Heart left ventricle (tissue), 16 donors: ENCODE data around the gene ZNF804B. TPM values are rescaled to one million over a fixed set of nuclear protein-coding genes. Genes with fewer than 3 reads are reported as not detected.

Experiments used
- ATAC-seq, 4 donors: fragments of 200-7000 bp; cut with Tn5 transposase; one replicate each; pipeline ENCODE4 v1.9.1; 2020 to 2022; ENCODE audit warnings: moderate library complexity in 4 of 4, mild to moderate bottlenecking in 3 of 4, moderate number of reproducible peaks in 1 of 4
- DNase-seq, 5 donors: peaks; one replicate each; pipeline ENCODE4 v3.0.0-alpha.2; 2020
- H3K27ac ChIP-seq, 12 donors: fragments of 200-600 bp; sonication (generic) in 4 of 12; one replicate each; pipeline versions ENCODE4 v1.5.0 to v1.8.0; 2016 to 2022; ENCODE audit warnings: mild to moderate bottlenecking in 2 of 12
- H3K27me3 ChIP-seq, 9 donors: fragments of 200-600 bp; sonication (generic) in 2 of 9; one replicate each; pipeline versions ENCODE4 v1.5.1 to v1.8.0; 2016 to 2022; ENCODE audit warnings: mild to moderate bottlenecking in 3 of 9
- H3K36me3 ChIP-seq, 9 donors: fragments of 200-600 bp; sonication (generic) in 2 of 9; one replicate each; pipeline versions ENCODE4 v1.5.0 to v1.8.0; 2018 to 2022; ENCODE audit warnings: mild to moderate bottlenecking in 2 of 9
- H3K4me1 ChIP-seq, 12 donors: fragments of 200-600 bp; sonication (generic) in 4 of 12; one replicate each; pipeline versions ENCODE4 v1.5.0 to v1.8.0; 2016 to 2022; ENCODE audit warnings: mild to moderate bottlenecking in 3 of 12
- H3K4me3 ChIP-seq, 12 donors: fragments of 200-600 bp; sonication (generic) in 4 of 12; one replicate each; pipeline versions ENCODE4 v1.5.0 to v1.8.0; 2017 to 2022; ENCODE audit warnings: mild to moderate bottlenecking in 9 of 12, moderate library complexity in 4 of 12
- H3K9me3 ChIP-seq, 12 donors: fragments of 200-600 bp; sonication (generic) in 4 of 12; one replicate each; pipeline versions ENCODE4 v1.5.0 to v1.8.0; 2016 to 2022; ENCODE audit warnings: mild to moderate bottlenecking in 1 of 12
- POLR2A ChIP-seq, 2 donors: fragments of 450-650 bp; IDR thresholded peaks; one replicate each; pipeline ENCODE4 v1.6.1; 2017; ENCODE audit warnings: antibody characterized with exemption in 2 of 2, mild to moderate bottlenecking in 2 of 2, moderate library complexity in 2 of 2
- WGBS, 4 donors: extraction: QIAGEN DNeasy Blood & Tissue Kit in 2 of 4; methylation state at CpG; one replicate each; pipeline versions ENCODE4 v1.1.5 to v1.1.7; 2013 to 2018; 5-methylcytosine and 5-hydroxymethylcytosine counted together
- intact Hi-C, 10 donors: fragments of 100-400 bp; cut with DNase I; formaldehyde crosslinking; loops; one replicate each; pipeline versions ENCODE4 v1.11.1 to v1.14.2; 2022
- polyA plus RNA-seq, 2 donors: library from polyadenylated mRNA; stranded (reverse); fragments of 200-250 nt; gene quantifications; one replicate each; pipeline ENCODE4 v1.2.3, GENCODE V29; 2013
- total RNA-seq, 9 donors: library from RNA; depleted of rRNA in 2 of 9; stranded (reverse); fragments of >200 nt in 2 of 9; fragmentation: NEBNext Ultra II Directional in 3 of 9; extraction: Animal tissue kit (Norgen Biotek cat#: 25700) in 3 of 9; gene quantifications; one replicate each; pipeline versions ENCODE4 v1.1.0 to v1.2.4, GENCODE V29; 2016 to 2023
- TF ChIP-seq, protein P1 (sequence below), 12 donors: fragments of 200-600 bp; sonication (generic) in 4 of 12; IDR thresholded peaks; one replicate each; pipeline versions ENCODE4 v1.5.0 to v1.8.0; 2018 to 2022; ENCODE audit warnings: antibody characterized with exemption in 12 of 12, mild to moderate bottlenecking in 5 of 12
- donor health status: ischemic (EF 13 %, LVEDD 7.1; RV severe dilation, severe dysfunction).
- donor health status: healthy with polysubstance abuse.
- donor health status: DM: no; HTN: yes; CAD: no.
- donor health status: DM: no; HTN: no; CAD: no.
- donor health status: ischemic (EF 25% LVEDD 6.9; RV normal size, moderate dysfunction).
- donor health status: ischemic (EF 25% LVEDD 5.7; RV mildly dilated, moderate dysfunction).
- donor health status: healthy.
- donor health status: DM: yes; HTN: yes; CAD: no.
- donor health status: ischemic (EF 35%, LVEDD 5.7; RV mildly dilated, moderate dysfunction).
- donor health status: nonischemic (EF 11% LVEDD 7.7; RV severe dilation, severe dysfunction).
- donor health status: DM: yes; HTN: yes; CAD: no.
- donor health status: PGD.
- donor health status: ischemic (EF 29% LVEDD 5.4; RV normal size, mild dysfunction).
- donor health status: nonischemic (EF 23%, LVEDD 6.1; RV moderate dilation, normal function).

ZNF804B gene
- total and polyA plus RNA-seq, 11 donors = not detected

DNA sequence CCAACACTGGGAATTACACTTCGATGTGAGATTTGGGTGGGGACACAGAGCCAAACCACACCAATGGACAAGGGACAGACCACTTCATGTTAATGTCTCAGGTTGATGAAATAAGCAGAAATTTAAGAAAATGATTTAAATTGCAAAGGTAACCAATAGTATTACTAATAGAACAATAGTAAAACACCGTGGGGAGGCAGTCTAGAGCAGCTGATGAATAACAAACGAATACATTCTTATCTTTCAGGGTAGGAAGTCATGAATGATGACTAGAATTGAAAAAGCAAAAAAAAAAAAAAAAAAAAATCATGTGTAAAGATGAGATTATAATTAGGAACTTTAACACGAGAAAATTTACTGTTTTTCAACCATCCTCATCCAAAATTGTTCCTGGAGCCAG lies 207.9 kb downstream of the ZNF804B start:
- no peaks in the 10 kb centered on the region for H3K36me3 ChIP-seq
- no peak for ATAC-seq
- H3K4me3 ChIP-seq = no peak overlapping the region
- H3K27ac ChIP-seq = no peak overlapping the region
- intact Hi-C loops = no loop called here
- H3K4me1 ChIP-seq = no peaks in the 10 kb centered on the region
- peaks cover 0 to 8% (median 0%) of the 10 kb centered on the region in 12 donors for H3K9me3 ChIP-seq
- TF ChIP-seq POLR2A (IDR thresholded peaks at IDR 0.05) = no peak
- TF ChIP-seq, protein P1, sequence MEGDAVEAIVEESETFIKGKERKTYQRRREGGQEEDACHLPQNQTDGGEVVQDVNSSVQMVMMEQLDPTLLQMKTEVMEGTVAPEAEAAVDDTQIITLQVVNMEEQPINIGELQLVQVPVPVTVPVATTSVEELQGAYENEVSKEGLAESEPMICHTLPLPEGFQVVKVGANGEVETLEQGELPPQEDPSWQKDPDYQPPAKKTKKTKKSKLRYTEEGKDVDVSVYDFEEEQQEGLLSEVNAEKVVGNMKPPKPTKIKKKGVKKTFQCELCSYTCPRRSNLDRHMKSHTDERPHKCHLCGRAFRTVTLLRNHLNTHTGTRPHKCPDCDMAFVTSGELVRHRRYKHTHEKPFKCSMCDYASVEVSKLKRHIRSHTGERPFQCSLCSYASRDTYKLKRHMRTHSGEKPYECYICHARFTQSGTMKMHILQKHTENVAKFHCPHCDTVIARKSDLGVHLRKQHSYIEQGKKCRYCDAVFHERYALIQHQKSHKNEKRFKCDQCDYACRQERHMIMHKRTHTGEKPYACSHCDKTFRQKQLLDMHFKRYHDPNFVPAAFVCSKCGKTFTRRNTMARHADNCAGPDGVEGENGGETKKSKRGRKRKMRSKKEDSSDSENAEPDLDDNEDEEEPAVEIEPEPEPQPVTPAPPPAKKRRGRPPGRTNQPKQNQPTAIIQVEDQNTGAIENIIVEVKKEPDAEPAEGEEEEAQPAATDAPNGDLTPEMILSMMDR (IDR thresholded peaks at IDR 0.05) = no peak
- 46 to 68% (median 53%) methylated on average over 4 of the region's 4 CpGs for WGBS, 4 donors
- no peak for DNase-seq
- no peaks in the 10 kb centered on the region for H3K27me3 ChIP-seq

DNA sequence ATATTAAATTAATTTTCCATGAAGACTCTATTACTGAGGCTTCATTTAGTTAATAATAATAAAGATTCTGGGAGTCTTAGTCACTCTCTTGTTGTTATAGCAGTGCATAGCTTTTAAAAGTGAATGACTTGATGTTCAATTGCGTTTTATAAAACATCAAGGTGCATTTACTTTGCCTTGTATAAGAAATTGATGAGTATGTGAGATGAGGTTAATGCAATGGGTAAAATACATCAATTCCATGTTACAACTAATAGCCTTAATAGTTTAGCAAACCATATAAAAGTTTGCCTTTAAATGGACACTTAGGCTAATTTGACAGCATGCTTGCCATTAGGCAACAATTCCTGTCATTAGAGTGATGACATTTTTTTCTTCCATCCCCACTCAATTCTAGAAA lies 209.7 kb downstream of the ZNF804B start:
- H3K4me3 ChIP-seq = no peak overlapping the region
- 75 to 87% (median 81%) methylated on average over 1 of the region's 1 CpG for WGBS, 4 donors

DNA sequence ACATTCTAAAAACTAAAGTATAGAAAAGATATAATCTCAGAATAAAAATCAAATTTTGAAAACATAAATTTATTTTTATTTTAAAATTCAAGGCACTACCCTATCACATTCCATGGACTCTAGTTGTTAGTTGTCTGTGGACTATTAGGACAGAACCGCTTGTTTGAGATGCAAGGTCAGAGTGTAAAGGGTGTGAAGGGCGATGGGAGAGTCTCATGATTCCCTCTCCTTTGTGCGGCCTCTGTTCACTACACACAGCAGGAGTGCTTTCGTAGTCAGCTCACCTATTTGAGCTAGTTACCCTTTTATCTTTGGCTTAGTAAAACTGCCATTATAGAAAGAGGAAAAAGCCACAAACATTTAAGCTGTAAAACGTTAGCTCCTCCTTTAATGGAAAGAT lies 225.8 kb downstream of the ZNF804B start:
- Histone ChIP-seq H3K27ac (no peak overlapping the region), H3K27me3 (no peaks in the 10 kb centered on the region), H3K4me1 (no peaks in the 10 kb centered on the region), H3K36me3 (no peaks in the 10 kb centered on the region), H3K9me3 (no peaks in the 10 kb centered on the region), H3K4me3 (no peak overlapping the region)
- DNase-seq (no peak), ATAC-seq (no peak)
- WGBS, 4 donors = 67 to 76% (median 71%) methylated on average over 5 of the region's 5 CpGs
- intact Hi-C loops = no loop called here
- TF ChIP-seq POLR2A (IDR thresholded peaks at IDR 0.05) = no peak
- TF ChIP-seq, protein P1 (IDR thresholded peaks at IDR 0.05) = no peak

More for the DNA sequence above, 209.7 kb downstream of the ZNF804B start:
- Histone ChIP-seq H3K36me3 (no peaks in the 10 kb centered on the region), H3K27me3 (no peaks in the 10 kb centered on the region), H3K9me3 (peaks cover 0 to 2% (median 0%) of the 10 kb centered on the region in 12 donors), H3K4me1 (no peaks in the 10 kb centered on the region), H3K27ac (no peak overlapping the region)
- intact Hi-C loops = no loop called here
- no peak for ATAC-seq
- DNase-seq = no peak
- TF ChIP-seq, protein P1 (IDR thresholded peaks at IDR 0.05) = no peak
- no peak for TF ChIP-seq POLR2A (IDR thresholded peaks at IDR 0.05)

DNA sequence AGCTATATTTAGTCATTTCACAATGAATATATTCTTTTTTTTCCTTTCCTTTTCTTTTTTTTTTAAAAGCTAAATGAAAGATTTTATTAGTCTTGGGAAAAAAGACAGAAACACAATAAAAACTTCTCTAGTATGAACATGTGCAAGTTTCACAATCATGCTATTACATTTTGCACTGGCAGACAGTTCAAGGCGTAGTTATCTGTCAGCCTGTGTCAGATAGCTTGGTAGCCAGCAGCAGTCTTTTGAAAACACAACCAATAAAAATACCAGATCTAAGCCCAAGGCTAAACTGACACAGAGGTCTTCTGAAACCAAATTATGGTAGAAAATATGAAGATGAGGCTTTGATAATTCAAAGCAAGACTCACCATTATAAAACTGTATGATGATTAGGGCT lies 241.8 kb downstream of the ZNF804B start:
- H3K4me1 ChIP-seq = no peaks in the 10 kb centered on the region
- H3K36me3 ChIP-seq = no peaks in the 10 kb centered on the region
- DNase-seq (no peak), ATAC-seq (no peak)
- H3K9me3 ChIP-seq = no peaks in the 10 kb centered on the region
- H3K27me3 ChIP-seq = no peaks in the 10 kb centered on the region
- no peak overlapping the region for H3K4me3 ChIP-seq
- TF ChIP-seq POLR2A (IDR thresholded peaks at IDR 0.05) = no peak
- TF ChIP-seq, protein P1 (IDR thresholded peaks at IDR 0.05) = no peak
- intact Hi-C loops = no loop called here
- H3K27ac ChIP-seq = no peak overlapping the region
- WGBS, 4 donors = 49 to 72% (median 56%) methylated on average over 1 of the region's 1 CpG
